Measurements from ENCODE around the gene CLMN.

Gene CLMN

GRCh38 chr14:95340201-95340697 lies 20.5 kb upstream of the CLMN start:
- DNase-seq: no peak

GRCh38 chr14:95339301-95339865 lies 19.7 kb upstream of the CLMN start:
- DNase-seq: no peak

GRCh38 chr14:95338436-95338835 lies 18.7 kb upstream of the CLMN start:
- DNase-seq: no peak

- no peak for DNase-seq
Observed at GRCh38 chr14:95337041-95337595, 17.4 kb upstream of the CLMN start.

GRCh38 chr14:95336192-95336760 lies 16.6 kb upstream of the CLMN start:
- no peak for DNase-seq

- DNase-seq: no peak
Observed at GRCh38 chr14:95335071-95335470, 15.4 kb upstream of the CLMN start.

- DNase-seq: no peak
Observed at GRCh38 chr14:95334044-95334443, 14.3 kb upstream of the CLMN start.

- no peak for DNase-seq
Observed at GRCh38 chr14:95332641-95333040, 12.9 kb upstream of the CLMN start.

- DNase-seq: no peak
Observed at GRCh38 chr14:95331708-95332408, 12.2 kb upstream of the CLMN start.

GRCh38 chr14:95330591-95331370 lies 11.1 kb upstream of the CLMN start:
- DNase-seq: no peak

- DNase-seq: no peak
Observed at GRCh38 chr14:95329941-95330340, 10.2 kb upstream of the CLMN start.

GRCh38 chr14:95328729-95329503 lies 9.2 kb upstream of the CLMN start:
- no peak for DNase-seq

- DNase-seq: no peak
Observed at GRCh38 chr14:95327558-95328374, 8.1 kb upstream of the CLMN start.

GRCh38 chr14:95326987-95327386 lies 7.3 kb upstream of the CLMN start:
- DNase-seq: no peak

- no peak for DNase-seq
Observed at GRCh38 chr14:95323917-95324316, 4.2 kb upstream of the CLMN start.

GRCh38 chr14:95323361-95323760 lies 3.7 kb upstream of the CLMN start:
- no peak for DNase-seq

- no peak for DNase-seq
Observed at GRCh38 chr14:95322651-95323050, 2.9 kb upstream of the CLMN start.

GRCh38 chr14:95321693-95322455 lies 2.2 kb upstream of the CLMN start:
- no peak for DNase-seq

- DNase-seq: no peak
Observed at GRCh38 chr14:95320955-95321600, 1.4 kb upstream of the CLMN start.
